Esophagus muscularis mucosa (tissue), 3 donors: ENCODE measurements around the gene PHF13.

Source experiments
- CTCF ChIP-seq, 3 experiments: fragments of 200-600 bp in 2 of 3; fragments of 450-650 bp in 1 of 3; sonication (generic) in 2 of 3; IDR thresholded peaks; one replicate each; pipeline ENCODE4 v1.5.1; 2017 to 2019; ENCODE audit warnings: antibody characterized with exemption in 3 of 3, mild to moderate bottlenecking in 2 of 3, moderate library complexity in 1 of 3
- POLR2A ChIP-seq: fragments of 450-650 bp; IDR thresholded peaks from one replicate; pipeline ENCODE4 v1.6.1; 2017; ENCODE audit warnings: antibody characterized with exemption, moderate library complexity, mild to moderate bottlenecking, low read depth

DNA sequence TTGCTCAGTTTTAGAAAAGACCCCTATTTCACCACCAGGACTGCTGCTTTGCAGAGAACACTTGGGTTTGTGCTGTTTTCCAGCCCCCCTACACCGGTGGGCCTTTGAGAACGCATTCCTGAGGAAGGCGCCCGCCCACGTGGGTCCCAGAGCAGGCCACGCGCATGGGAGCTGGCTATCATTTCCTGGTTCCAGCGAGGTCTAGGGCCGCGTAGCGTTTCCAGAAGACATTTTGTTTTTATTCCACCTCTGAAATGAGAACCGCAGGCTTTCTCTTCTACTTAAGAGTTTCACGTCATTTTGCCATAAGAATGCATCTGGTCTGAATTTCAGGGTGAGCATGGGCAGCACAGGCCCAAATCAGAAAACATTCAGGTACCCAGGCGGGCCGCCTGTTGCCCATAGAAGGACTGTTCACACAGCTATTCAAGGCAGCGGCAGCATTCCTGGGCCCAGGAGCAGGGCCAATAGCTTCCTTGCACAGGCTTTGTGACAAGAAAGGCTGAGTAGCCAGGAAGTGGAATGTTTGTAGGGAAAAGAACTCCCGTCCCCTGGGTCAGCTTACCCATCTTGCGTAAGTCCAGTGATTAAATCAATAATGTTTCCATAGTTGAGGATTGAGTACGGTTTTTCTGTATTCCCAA, 9.5 kb upstream of the PHF13 start:
- TF ChIP-seq CTCF (IDR thresholded peaks at IDR 0.05) (peak in 1 of 3 experiments; percentile 15), POLR2A (no peak)
